Measurements from ENCODE around the gene TP53BP2.

DNA sequence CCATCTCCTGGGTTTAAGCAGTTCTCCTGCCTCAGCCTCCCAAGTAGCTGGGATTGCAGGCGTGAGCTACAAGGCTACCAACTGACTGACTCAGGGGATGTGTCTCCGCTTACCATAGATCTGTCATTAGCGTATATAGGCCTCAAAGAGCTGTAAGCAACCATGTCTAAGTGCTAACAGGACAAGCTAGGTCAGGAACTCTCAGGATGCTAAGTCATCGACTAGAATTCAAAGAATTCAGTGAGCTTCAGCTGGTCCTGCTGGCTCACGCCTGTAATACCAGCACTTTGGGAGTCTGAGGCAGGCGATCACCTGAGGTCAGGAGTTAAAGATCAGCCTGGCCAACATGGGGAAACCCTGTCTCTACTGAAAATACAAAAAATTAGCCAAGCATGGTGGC lies 103.9 kb downstream of the TP53BP2 start:
- TF ChIP-seq, protein P1, sequence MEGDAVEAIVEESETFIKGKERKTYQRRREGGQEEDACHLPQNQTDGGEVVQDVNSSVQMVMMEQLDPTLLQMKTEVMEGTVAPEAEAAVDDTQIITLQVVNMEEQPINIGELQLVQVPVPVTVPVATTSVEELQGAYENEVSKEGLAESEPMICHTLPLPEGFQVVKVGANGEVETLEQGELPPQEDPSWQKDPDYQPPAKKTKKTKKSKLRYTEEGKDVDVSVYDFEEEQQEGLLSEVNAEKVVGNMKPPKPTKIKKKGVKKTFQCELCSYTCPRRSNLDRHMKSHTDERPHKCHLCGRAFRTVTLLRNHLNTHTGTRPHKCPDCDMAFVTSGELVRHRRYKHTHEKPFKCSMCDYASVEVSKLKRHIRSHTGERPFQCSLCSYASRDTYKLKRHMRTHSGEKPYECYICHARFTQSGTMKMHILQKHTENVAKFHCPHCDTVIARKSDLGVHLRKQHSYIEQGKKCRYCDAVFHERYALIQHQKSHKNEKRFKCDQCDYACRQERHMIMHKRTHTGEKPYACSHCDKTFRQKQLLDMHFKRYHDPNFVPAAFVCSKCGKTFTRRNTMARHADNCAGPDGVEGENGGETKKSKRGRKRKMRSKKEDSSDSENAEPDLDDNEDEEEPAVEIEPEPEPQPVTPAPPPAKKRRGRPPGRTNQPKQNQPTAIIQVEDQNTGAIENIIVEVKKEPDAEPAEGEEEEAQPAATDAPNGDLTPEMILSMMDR (conservative IDR thresholded peaks at IDR 0.05; ENCODE audit: low read length) = no peak
- TF ChIP-seq EZH2phosphoT487 (IDR thresholded peaks at IDR 0.05; ENCODE audit: borderline replicate concordance, low read depth, low read length) = no peak

Measured in OCI-LY7 (cell line).